ENCODE results near the gene BRSK2. TPM values are rescaled to one million over a fixed set of nuclear protein-coding genes. Genes with fewer than 3 reads are reported as not detected.
"Not testable (repeated sequence)": the region's sequence is repeated elsewhere in the genome, so short reads cannot be mapped to it uniquely, and the experiment has no call there.

The BRSK2 gene
- total RNA-seq, 1 donor from 2014 or later = 0.52 TPM

GRCh38 chr11:1415631-1416030 lies 25.9 kb downstream of the BRSK2 start:
- intact Hi-C loops (cut with micrococcal nuclease) = no loop called here
- no peak for TF ChIP-seq CTCF (IDR thresholded peaks at IDR 0.05; ENCODE audit: borderline replicate concordance)
- Histone ChIP-seq H3K36me3 (no peaks in the 10 kb centered on the region), H3K9me3 (replicated peaks) (peaks cover 49% of the 10 kb centered on the region), H3K27ac (replicated peaks) (no peak overlapping the region), H3K4me1 (no peaks in the 10 kb centered on the region), H3K27me3 (ENCODE audit: low read depth) (peaks cover 20% of the 10 kb centered on the region), H3K4me3 (no peak overlapping the region)
- no peak for DNase-seq

GRCh38 chr11:1418192-1418795 lies 28.6 kb downstream of the BRSK2 start:
- intact Hi-C loops (cut with micrococcal nuclease) = not testable (repeated sequence)

GRCh38 chr11:1419811-1420210 lies 30.1 kb downstream of the BRSK2 start:
- intact Hi-C loops (cut with micrococcal nuclease) = no loop called here
- Histone ChIP-seq H3K27me3 (ENCODE audit: low read depth) (peaks cover 11% of the 10 kb centered on the region), H3K4me1 (no peaks in the 10 kb centered on the region), H3K27ac (replicated peaks) (no peak overlapping the region), H3K9me3 (replicated peaks) (peaks cover 49% of the 10 kb centered on the region), H3K4me3 (no peak overlapping the region), H3K36me3 (no peaks in the 10 kb centered on the region)
- DNase-seq = no peak
- TF ChIP-seq CTCF (IDR thresholded peaks at IDR 0.05; ENCODE audit: borderline replicate concordance) = no peak

More at GRCh38 chr11:1418192-1418795, 28.6 kb downstream of the BRSK2 start:
- H3K9me3 ChIP-seq (replicated peaks) = peaks cover 49% of the 10 kb centered on the region
- not testable (repeated sequence) for H3K27me3 ChIP-seq (ENCODE audit: low read depth); H3K27ac ChIP-seq (replicated peaks); H3K4me3 ChIP-seq; H3K36me3 ChIP-seq; DNase-seq; H3K4me1 ChIP-seq

- Histone ChIP-seq H3K9me3 (replicated peaks) (peaks cover 39% of the 10 kb centered on the region), H3K4me1 (no peaks in the 10 kb centered on the region), H3K27ac (replicated peaks) (no peak overlapping the region), H3K27me3 (ENCODE audit: low read depth) (peaks cover 20% of the 10 kb centered on the region), H3K4me3 (no peak overlapping the region), H3K36me3 (no peaks in the 10 kb centered on the region)
- intact Hi-C loops (cut with micrococcal nuclease) = no loop called here
- no peak for TF ChIP-seq CTCF (IDR thresholded peaks at IDR 0.05; ENCODE audit: borderline replicate concordance)
- no peak for DNase-seq
Measured at GRCh38 chr11:1421291-1421690, 31.6 kb downstream of the BRSK2 start.

GRCh38 chr11:1422481-1422880 lies 32.7 kb downstream of the BRSK2 start:
- intact Hi-C loops (cut with micrococcal nuclease) = no loop called here
- TF ChIP-seq CTCF (IDR thresholded peaks at IDR 0.05; ENCODE audit: borderline replicate concordance) = no peak
- no peaks in the 10 kb centered on the region for H3K36me3 ChIP-seq
- peaks cover 27% of the 10 kb centered on the region for H3K9me3 ChIP-seq (replicated peaks)
- no peak for DNase-seq
- peaks cover 20% of the 10 kb centered on the region for H3K27me3 ChIP-seq (ENCODE audit: low read depth)
- H3K4me3 ChIP-seq = no peak overlapping the region
- H3K27ac ChIP-seq (replicated peaks) = no peak overlapping the region
- no peaks in the 10 kb centered on the region for H3K4me1 ChIP-seq

GRCh38 chr11:1422981-1423380 lies 33.2 kb downstream of the BRSK2 start:
- TF ChIP-seq CTCF (IDR thresholded peaks at IDR 0.05; ENCODE audit: borderline replicate concordance) = no peak
- intact Hi-C loops (cut with micrococcal nuclease) = no loop called here
- H3K27me3 ChIP-seq (ENCODE audit: low read depth) = peaks cover 20% of the 10 kb centered on the region

GRCh38 chr11:1423406-1423805 lies 33.7 kb downstream of the BRSK2 start:
- Histone ChIP-seq H3K9me3 (replicated peaks) (peaks cover 19% of the 10 kb centered on the region), H3K27me3 (ENCODE audit: low read depth) (peaks cover 20% of the 10 kb centered on the region)
- H3K27ac ChIP-seq (replicated peaks); H3K4me1 ChIP-seq; H3K36me3 ChIP-seq; H3K4me3 ChIP-seq; DNase-seq; intact Hi-C loops (cut with micrococcal nuclease): not testable (repeated sequence)

More at GRCh38 chr11:1422981-1423380, 33.2 kb downstream of the BRSK2 start:
- Histone ChIP-seq H3K9me3 (replicated peaks) (peaks cover 23% of the 10 kb centered on the region), H3K36me3 (no peaks in the 10 kb centered on the region), H3K27ac (replicated peaks) (no peak overlapping the region), H3K4me3 (no peak overlapping the region), H3K4me1 (no peaks in the 10 kb centered on the region)
- DNase-seq = no peak
